ENCODE measurements around the gene ATP2B2.

DNA sequence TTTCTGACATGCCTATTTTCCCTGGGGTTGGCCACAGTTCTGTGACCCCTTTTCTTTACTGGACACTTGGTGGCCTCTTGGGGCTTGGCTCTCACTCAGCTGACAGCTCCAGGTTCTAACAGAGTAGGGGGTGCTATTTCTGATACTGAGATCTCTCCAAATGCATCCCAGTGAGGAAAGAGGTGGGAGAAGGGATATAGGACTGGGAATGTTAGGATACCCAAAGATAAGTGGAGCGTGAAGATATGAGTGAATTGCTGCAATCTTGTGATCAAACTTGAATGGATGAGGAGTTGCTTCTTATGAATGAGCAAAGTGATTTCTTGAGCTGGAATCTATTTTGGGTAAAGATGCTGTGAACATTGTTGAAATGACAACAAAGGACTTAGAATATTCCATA is 74.6 kb downstream of the ATP2B2 start:
- TF ChIP-seq, protein P1, sequence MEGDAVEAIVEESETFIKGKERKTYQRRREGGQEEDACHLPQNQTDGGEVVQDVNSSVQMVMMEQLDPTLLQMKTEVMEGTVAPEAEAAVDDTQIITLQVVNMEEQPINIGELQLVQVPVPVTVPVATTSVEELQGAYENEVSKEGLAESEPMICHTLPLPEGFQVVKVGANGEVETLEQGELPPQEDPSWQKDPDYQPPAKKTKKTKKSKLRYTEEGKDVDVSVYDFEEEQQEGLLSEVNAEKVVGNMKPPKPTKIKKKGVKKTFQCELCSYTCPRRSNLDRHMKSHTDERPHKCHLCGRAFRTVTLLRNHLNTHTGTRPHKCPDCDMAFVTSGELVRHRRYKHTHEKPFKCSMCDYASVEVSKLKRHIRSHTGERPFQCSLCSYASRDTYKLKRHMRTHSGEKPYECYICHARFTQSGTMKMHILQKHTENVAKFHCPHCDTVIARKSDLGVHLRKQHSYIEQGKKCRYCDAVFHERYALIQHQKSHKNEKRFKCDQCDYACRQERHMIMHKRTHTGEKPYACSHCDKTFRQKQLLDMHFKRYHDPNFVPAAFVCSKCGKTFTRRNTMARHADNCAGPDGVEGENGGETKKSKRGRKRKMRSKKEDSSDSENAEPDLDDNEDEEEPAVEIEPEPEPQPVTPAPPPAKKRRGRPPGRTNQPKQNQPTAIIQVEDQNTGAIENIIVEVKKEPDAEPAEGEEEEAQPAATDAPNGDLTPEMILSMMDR (conservative IDR thresholded peaks at IDR 0.05; ENCODE audit: low read length) = no peak
- no peak for TF ChIP-seq EZH2phosphoT487 (IDR thresholded peaks at IDR 0.05; ENCODE audit: borderline replicate concordance)

Data from Loucy (cell line).